ENCODE results near the gene ANTXR1. TPM values are rescaled to one million over a fixed set of nuclear protein-coding genes. Genes with fewer than 3 reads are reported as not detected.
"Not testable (repeated sequence)": the region's sequence is repeated elsewhere in the genome, so short reads cannot be mapped to it uniquely, and the experiment has no call there.

The ANTXR1 gene
- total RNA-seq, 1 experiment from 2014 or later = 0.27 TPM

- POLR2A ChIA-PET = no interaction called here
- no peaks in the 10 kb centered on the region for H3K36me3 ChIP-seq (ENCODE audit: control insufficient read depth, insufficient read depth, low read length)
- Mint-ChIP-seq H3K27ac (ENCODE audit: unreplicated experiment) (no peak overlapping the region), H3K27me3 (ENCODE audit: insufficient read depth, unreplicated experiment) (peaks cover 5% of the 10 kb centered on the region), H3K4me1 (ENCODE audit: low read depth, unreplicated experiment) (no peaks in the 10 kb centered on the region), H3K9me3 (ENCODE audit: unreplicated experiment) (no peaks in the 10 kb centered on the region), H3K36me3 (ENCODE audit: insufficient read depth, unreplicated experiment) (no peaks in the 10 kb centered on the region), H3K4me3 (ENCODE audit: unreplicated experiment) (no peak overlapping the region)
- H3K9me3 ChIP-seq = no peaks in the 10 kb centered on the region
- no peaks in the 10 kb centered on the region for H3K4me1 ChIP-seq
- H3K27me3 ChIP-seq (replicated peaks; ENCODE audit: control insufficient read depth, insufficient read depth, low read length) = no peaks in the 10 kb centered on the region
- intact Hi-C loops (cut with micrococcal nuclease; ENCODE audit: unreplicated experiment) = no loop called here
- no peak for DNase-seq
- CTCF ChIA-PET = no interaction called here
- BruUV-seq (replicated peaks) = no TSS peak
- TF ChIP-seq, protein P1, sequence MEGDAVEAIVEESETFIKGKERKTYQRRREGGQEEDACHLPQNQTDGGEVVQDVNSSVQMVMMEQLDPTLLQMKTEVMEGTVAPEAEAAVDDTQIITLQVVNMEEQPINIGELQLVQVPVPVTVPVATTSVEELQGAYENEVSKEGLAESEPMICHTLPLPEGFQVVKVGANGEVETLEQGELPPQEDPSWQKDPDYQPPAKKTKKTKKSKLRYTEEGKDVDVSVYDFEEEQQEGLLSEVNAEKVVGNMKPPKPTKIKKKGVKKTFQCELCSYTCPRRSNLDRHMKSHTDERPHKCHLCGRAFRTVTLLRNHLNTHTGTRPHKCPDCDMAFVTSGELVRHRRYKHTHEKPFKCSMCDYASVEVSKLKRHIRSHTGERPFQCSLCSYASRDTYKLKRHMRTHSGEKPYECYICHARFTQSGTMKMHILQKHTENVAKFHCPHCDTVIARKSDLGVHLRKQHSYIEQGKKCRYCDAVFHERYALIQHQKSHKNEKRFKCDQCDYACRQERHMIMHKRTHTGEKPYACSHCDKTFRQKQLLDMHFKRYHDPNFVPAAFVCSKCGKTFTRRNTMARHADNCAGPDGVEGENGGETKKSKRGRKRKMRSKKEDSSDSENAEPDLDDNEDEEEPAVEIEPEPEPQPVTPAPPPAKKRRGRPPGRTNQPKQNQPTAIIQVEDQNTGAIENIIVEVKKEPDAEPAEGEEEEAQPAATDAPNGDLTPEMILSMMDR (IDR thresholded peaks at IDR 0.05; ENCODE audit: insufficient read depth in 1 of 2, low read depth in 1 of 2, low read length in 1 of 2, severe bottlenecking in 1 of 2, unreplicated experiment in 1 of 2) = no peak
- no peak overlapping the region for H3K4me3 ChIP-seq (ENCODE audit: low read depth, low read length)
Measured at GRCh38 chr2:69231612-69232277, 218.8 kb downstream of the ANTXR1 start.

DNA sequence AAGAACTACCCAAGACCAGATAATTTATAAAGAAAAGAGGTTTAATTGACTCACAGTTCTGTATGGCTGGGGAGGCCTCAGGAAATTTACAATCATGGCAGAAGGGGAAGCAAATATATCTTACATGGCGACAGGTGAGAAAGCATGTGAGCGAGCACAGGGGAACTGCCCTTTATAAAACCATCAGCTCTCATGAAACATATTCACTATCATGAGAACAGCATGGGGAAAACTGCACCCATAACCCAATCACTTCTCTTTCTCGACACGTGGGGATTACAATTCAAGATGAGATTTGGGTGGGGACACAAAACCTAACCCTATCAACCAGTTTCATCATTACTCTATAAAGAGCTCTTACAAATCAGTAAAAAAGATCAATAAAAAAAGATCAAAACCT is 222.9 kb downstream of the ANTXR1 start:
- BruUV-seq (replicated peaks); intact Hi-C loops (cut with micrococcal nuclease; ENCODE audit: unreplicated experiment); CTCF ChIA-PET; H3K27me3 Mint-ChIP-seq (ENCODE audit: insufficient read depth, unreplicated experiment); H3K9me3 ChIP-seq; H3K4me3 ChIP-seq (ENCODE audit: low read depth, low read length); DNase-seq; H3K9me3 Mint-ChIP-seq (ENCODE audit: unreplicated experiment); H3K36me3 ChIP-seq (ENCODE audit: control insufficient read depth, insufficient read depth, low read length); H3K27me3 ChIP-seq (replicated peaks; ENCODE audit: control insufficient read depth, insufficient read depth, low read length); H3K4me1 Mint-ChIP-seq (ENCODE audit: low read depth, unreplicated experiment); H3K36me3 Mint-ChIP-seq (ENCODE audit: insufficient read depth, unreplicated experiment); H3K4me3 Mint-ChIP-seq (ENCODE audit: unreplicated experiment); H3K27ac Mint-ChIP-seq (ENCODE audit: unreplicated experiment); H3K4me1 ChIP-seq: not testable (repeated sequence)
- POLR2A ChIA-PET = interaction anchor here (0.6 to 0.7 kb wide), 2 partner anchors 355 to 679 kb away, joined by 3 to 9 read pairs; partner anchors contain the start of gene MXD1

DNA sequence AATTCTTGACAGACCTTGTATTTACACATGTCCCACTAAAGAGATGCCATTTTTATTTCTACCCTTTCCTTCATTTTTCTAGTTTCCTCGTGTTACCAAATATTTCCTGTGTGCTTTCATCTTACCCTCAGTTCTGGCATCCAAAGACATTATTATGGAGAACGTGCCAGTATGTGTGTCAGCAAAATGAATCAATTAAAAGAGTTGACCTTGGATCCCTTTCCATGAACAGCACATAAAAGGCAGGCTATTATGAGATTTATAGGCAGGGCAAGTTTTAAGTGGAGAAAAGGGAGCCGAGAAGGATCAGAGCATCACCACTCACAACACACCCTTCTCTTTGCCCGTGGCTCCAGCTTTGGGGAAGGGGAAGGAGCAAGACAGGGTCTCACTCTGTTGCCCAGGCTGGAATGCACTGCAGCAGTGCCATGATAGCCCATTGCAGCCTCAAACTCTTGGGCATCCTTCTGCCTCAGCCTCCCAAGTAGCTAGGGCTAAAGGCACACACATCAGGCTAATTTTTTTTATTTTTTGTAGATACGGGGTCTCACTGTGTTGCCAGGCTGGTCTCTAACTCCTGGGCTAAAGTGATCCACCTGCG is 224.2 kb downstream of the ANTXR1 start:
- Mint-ChIP-seq H3K4me1 (ENCODE audit: low read depth, unreplicated experiment) (no peaks in the 10 kb centered on the region), H3K4me3 (ENCODE audit: unreplicated experiment) (no peak overlapping the region), H3K27ac (ENCODE audit: unreplicated experiment) (no peak overlapping the region), H3K36me3 (ENCODE audit: insufficient read depth, unreplicated experiment) (no peaks in the 10 kb centered on the region), H3K27me3 (ENCODE audit: insufficient read depth, unreplicated experiment) (peaks cover 4% of the 10 kb centered on the region), H3K9me3 (ENCODE audit: unreplicated experiment) (no peaks in the 10 kb centered on the region)
- Histone ChIP-seq H3K36me3 (ENCODE audit: control insufficient read depth, insufficient read depth, low read length) (no peaks in the 10 kb centered on the region), H3K4me1 (no peaks in the 10 kb centered on the region), H3K4me3 (ENCODE audit: low read depth, low read length) (no peak overlapping the region), H3K9me3 (no peaks in the 10 kb centered on the region), H3K27me3 (replicated peaks; ENCODE audit: control insufficient read depth, insufficient read depth, low read length) (no peaks in the 10 kb centered on the region; the same call in 1 of the 2 replicates)
- intact Hi-C loops (cut with micrococcal nuclease; ENCODE audit: unreplicated experiment) = no loop called here
- DNase-seq = no peak
- ChIA-PET POLR2A (no interaction called here), CTCF (no interaction called here)
- TF ChIP-seq, protein P1 (IDR thresholded peaks at IDR 0.05; ENCODE audit: insufficient read depth in 1 of 2, low read depth in 1 of 2, low read length in 1 of 2, severe bottlenecking in 1 of 2, unreplicated experiment in 1 of 2) = no peak
- BruUV-seq (replicated peaks) = no TSS peak

Measured in Caco-2 (cell line).